ENCODE measurements around the gene SMCO2.

DNA sequence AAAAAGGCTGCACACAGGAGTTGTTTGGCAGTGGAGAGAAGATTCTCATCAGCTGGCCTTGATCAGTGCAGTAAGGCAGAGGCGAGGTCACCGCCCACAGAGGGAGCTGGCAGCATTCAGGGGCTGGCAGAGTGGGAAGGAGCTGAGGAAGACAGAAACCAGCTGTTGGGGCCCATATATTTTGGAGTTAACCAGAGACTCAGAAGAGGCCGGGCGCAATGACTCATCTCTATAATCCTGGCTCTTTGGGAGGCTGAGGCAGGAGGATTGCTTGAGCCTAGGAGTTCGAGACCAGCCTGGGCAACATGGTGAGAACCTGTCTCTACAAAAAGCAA lies 17.7 kb downstream of the SMCO2 start:
- TF ChIP-seq, protein P1, sequence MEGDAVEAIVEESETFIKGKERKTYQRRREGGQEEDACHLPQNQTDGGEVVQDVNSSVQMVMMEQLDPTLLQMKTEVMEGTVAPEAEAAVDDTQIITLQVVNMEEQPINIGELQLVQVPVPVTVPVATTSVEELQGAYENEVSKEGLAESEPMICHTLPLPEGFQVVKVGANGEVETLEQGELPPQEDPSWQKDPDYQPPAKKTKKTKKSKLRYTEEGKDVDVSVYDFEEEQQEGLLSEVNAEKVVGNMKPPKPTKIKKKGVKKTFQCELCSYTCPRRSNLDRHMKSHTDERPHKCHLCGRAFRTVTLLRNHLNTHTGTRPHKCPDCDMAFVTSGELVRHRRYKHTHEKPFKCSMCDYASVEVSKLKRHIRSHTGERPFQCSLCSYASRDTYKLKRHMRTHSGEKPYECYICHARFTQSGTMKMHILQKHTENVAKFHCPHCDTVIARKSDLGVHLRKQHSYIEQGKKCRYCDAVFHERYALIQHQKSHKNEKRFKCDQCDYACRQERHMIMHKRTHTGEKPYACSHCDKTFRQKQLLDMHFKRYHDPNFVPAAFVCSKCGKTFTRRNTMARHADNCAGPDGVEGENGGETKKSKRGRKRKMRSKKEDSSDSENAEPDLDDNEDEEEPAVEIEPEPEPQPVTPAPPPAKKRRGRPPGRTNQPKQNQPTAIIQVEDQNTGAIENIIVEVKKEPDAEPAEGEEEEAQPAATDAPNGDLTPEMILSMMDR (conservative IDR thresholded peaks at IDR 0.05), result no peak
- TF ChIP-seq ZFX (IDR thresholded peaks at IDR 0.05), result no peak

Measured in C4-2B (cell line).